IPS-20b (cell line): Measurements from ENCODE around the gene TFDP2.

ENCODE experiments used
- H3K27ac ChIP-seq: one replicate; pipeline ENCODE4 v1.5.1; 2013; ENCODE audit warnings: low read length
- H3K27me3 ChIP-seq: 2 replicates; pipeline ENCODE4 v1.6.1; 2013; ENCODE audit warnings: mild to moderate bottlenecking, low read length, inconsistent platforms; ENCODE audit not compliant: insufficient read depth
- H3K36me3 ChIP-seq: 2 replicates; pipeline ENCODE4 v1.6.1; 2013; ENCODE audit warnings: low read depth, mild to moderate bottlenecking, inconsistent platforms, low read length, moderate library complexity; ENCODE audit not compliant: insufficient read depth
- H3K4me1 ChIP-seq: 2 replicates; pipeline ENCODE4 v1.6.1; 2013; ENCODE audit warnings: mild to moderate bottlenecking, control low read depth, inconsistent platforms, low read length, moderate library complexity; ENCODE audit not compliant: insufficient read depth
- H3K4me3 ChIP-seq: 2 replicates; pipeline ENCODE4 v1.5.1; 2013; ENCODE audit warnings: mild to moderate bottlenecking, low read length, inconsistent platforms
- H3K9ac ChIP-seq: 2 replicates; pipeline ENCODE4 v1.6.1; 2013; ENCODE audit warnings: low read depth, mild to moderate bottlenecking, inconsistent platforms, low read length, moderate library complexity
- H3K9me3 ChIP-seq: 2 replicates; pipeline ENCODE4 v1.6.1; 2013; ENCODE audit warnings: mild to moderate bottlenecking, low read depth, low read length, inconsistent platforms; ENCODE audit not compliant: insufficient read depth

Gene TFDP2

GRCh38 chr3:142057331-142057725, 92.0 kb downstream of the TFDP2 start:
- Histone ChIP-seq H3K27ac (no peak overlapping the region), H3K36me3 (no peaks in the 10 kb centered on the region), H3K27me3 (no peaks in the 10 kb centered on the region), H3K4me1 (0 out of 2 replicates have a peak, but pooled peaks cover 4% of the 10 kb centered on the region), H3K9ac (no peak overlapping the region), H3K4me3 (no peak overlapping the region), H3K9me3 (no peaks in the 10 kb centered on the region)

GRCh38 chr3:142056656-142057330, 92.6 kb downstream of the TFDP2 start:
- no peak overlapping the region for H3K27ac ChIP-seq
- H3K4me1 ChIP-seq, result 0 out of 2 replicates have a peak, but pooled peaks cover 4% of the 10 kb centered on the region
- H3K36me3 ChIP-seq, result no peaks in the 10 kb centered on the region
- H3K9me3 ChIP-seq, result no peaks in the 10 kb centered on the region
- no peak overlapping the region for H3K9ac ChIP-seq
- H3K4me3 ChIP-seq, result no peak overlapping the region
- no peaks in the 10 kb centered on the region for H3K27me3 ChIP-seq

GRCh38 chr3:142053835-142054234, 95.5 kb downstream of the TFDP2 start:
- Histone ChIP-seq H3K4me3 (no peak overlapping the region), H3K4me1 (no peaks in the 10 kb centered on the region), H3K36me3 (no peaks in the 10 kb centered on the region), H3K9ac (no peak overlapping the region), H3K9me3 (no peaks in the 10 kb centered on the region), H3K27me3 (no peaks in the 10 kb centered on the region), H3K27ac (no peak overlapping the region)

GRCh38 chr3:142053244-142053643, 96.1 kb downstream of the TFDP2 start:
- Histone ChIP-seq H3K9me3 (no peaks in the 10 kb centered on the region), H3K4me1 (no peaks in the 10 kb centered on the region), H3K9ac (no peak overlapping the region), H3K4me3 (no peak overlapping the region), H3K27ac (no peak overlapping the region), H3K27me3 (no peaks in the 10 kb centered on the region), H3K36me3 (no peaks in the 10 kb centered on the region)

GRCh38 chr3:142051351-142051750, 98.0 kb downstream of the TFDP2 start:
- no peaks in the 10 kb centered on the region for H3K9me3 ChIP-seq
- H3K9ac ChIP-seq, result no peak overlapping the region
- no peaks in the 10 kb centered on the region for H3K4me1 ChIP-seq
- H3K36me3 ChIP-seq, result no peaks in the 10 kb centered on the region
- no peaks in the 10 kb centered on the region for H3K27me3 ChIP-seq
- no peak overlapping the region for H3K4me3 ChIP-seq
- H3K27ac ChIP-seq, result no peak overlapping the region

- Histone ChIP-seq H3K27ac (no peak overlapping the region), H3K4me3 (no peak overlapping the region), H3K36me3 (no peaks in the 10 kb centered on the region), H3K9ac (no peak overlapping the region), H3K4me1 (no peaks in the 10 kb centered on the region), H3K9me3 (no peaks in the 10 kb centered on the region), H3K27me3 (no peaks in the 10 kb centered on the region)
Measured at GRCh38 chr3:142047021-142047369, 102.3 kb downstream of the TFDP2 start.

- no peak overlapping the region for H3K9ac ChIP-seq
- H3K27me3 ChIP-seq, result no peaks in the 10 kb centered on the region
- H3K9me3 ChIP-seq, result no peaks in the 10 kb centered on the region
- H3K4me1 ChIP-seq, result no peaks in the 10 kb centered on the region
- H3K27ac ChIP-seq, result no peak overlapping the region
- H3K4me3 ChIP-seq, result no peak overlapping the region
- H3K36me3 ChIP-seq, result no peaks in the 10 kb centered on the region
Measured at GRCh38 chr3:142046320-142047020, 102.9 kb downstream of the TFDP2 start.

- Histone ChIP-seq H3K27ac (no peak overlapping the region), H3K27me3 (no peaks in the 10 kb centered on the region), H3K9ac (no peak overlapping the region), H3K4me3 (no peak overlapping the region), H3K36me3 (no peaks in the 10 kb centered on the region), H3K4me1 (no peaks in the 10 kb centered on the region), H3K9me3 (no peaks in the 10 kb centered on the region)
Measured at GRCh38 chr3:142040941-142041491, 108.3 kb downstream of the TFDP2 start.

GRCh38 chr3:142035308-142035922, 113.9 kb downstream of the TFDP2 start:
- Histone ChIP-seq H3K4me3 (no peak overlapping the region), H3K4me1 (no peaks in the 10 kb centered on the region), H3K27me3 (no peaks in the 10 kb centered on the region), H3K9ac (no peak overlapping the region), H3K9me3 (no peaks in the 10 kb centered on the region), H3K36me3 (no peaks in the 10 kb centered on the region), H3K27ac (no peak overlapping the region)

GRCh38 chr3:142033292-142033691, 116.1 kb downstream of the TFDP2 start:
- Histone ChIP-seq H3K4me3 (no peak overlapping the region), H3K9ac (no peak overlapping the region), H3K27ac (no peak overlapping the region), H3K9me3 (no peaks in the 10 kb centered on the region), H3K27me3 (no peaks in the 10 kb centered on the region), H3K4me1 (peaks cover 6% of the 10 kb centered on the region), H3K36me3 (no peaks in the 10 kb centered on the region)

GRCh38 chr3:142031575-142031974, 117.8 kb downstream of the TFDP2 start:
- H3K4me3 ChIP-seq, result no peak overlapping the region
- peaks cover 11% of the 10 kb centered on the region for H3K4me1 ChIP-seq
- H3K36me3 ChIP-seq, result no peaks in the 10 kb centered on the region
- H3K27me3 ChIP-seq, result no peaks in the 10 kb centered on the region
- H3K9ac ChIP-seq, result no peak overlapping the region
- no peaks in the 10 kb centered on the region for H3K9me3 ChIP-seq
- H3K27ac ChIP-seq, result no peak overlapping the region

GRCh38 chr3:142029791-142030190, 119.6 kb downstream of the TFDP2 start:
- no peak overlapping the region for H3K9ac ChIP-seq
- H3K4me1 ChIP-seq, result peaks cover 12% of the 10 kb centered on the region
- no peaks in the 10 kb centered on the region for H3K27me3 ChIP-seq
- no peaks in the 10 kb centered on the region for H3K9me3 ChIP-seq
- no peak overlapping the region for H3K27ac ChIP-seq
- no peaks in the 10 kb centered on the region for H3K36me3 ChIP-seq
- H3K4me3 ChIP-seq, result no peak overlapping the region
